SK-N-MC (cell line): ENCODE measurements around the gene OPCML.

Experiments used
- DNase-seq: peaks from one replicate; pipeline ENCODE4 v3.0.0-alpha.2; 2011; ENCODE audit warnings: low read depth, low spot score
- H3K27ac ChIP-seq: fragments of 200-600 bp; sonication (generic); 2 replicates; pipeline ENCODE4 v1.5.1; 2016; ENCODE audit warnings: mixed run types
- H3K36me3 ChIP-seq: fragments of 200-600 bp; sonication (generic); 2 replicates; pipeline ENCODE4 v1.6.1; 2017; ENCODE audit warnings: antibody characterized with exemption, low read length, mixed read lengths; ENCODE audit not compliant: insufficient read depth
- H3K4me3 ChIP-seq: fragments of 200-600 bp; sonication (generic); 2 replicates; pipeline ENCODE4 v1.5.1; 2016
- H3K9ac ChIP-seq: fragments of 200-600 bp; sonication (generic); 2 replicates; pipeline ENCODE4 v1.8.0; 2017; ENCODE audit warnings: mixed run types, mixed read lengths; ENCODE audit not compliant: insufficient read length
- H3K9me3 ChIP-seq: fragments of 200-600 bp; sonication (generic); 2 replicates; pipeline ENCODE4 v1.6.1; 2017; ENCODE audit warnings: low read depth, mild to moderate bottlenecking, antibody characterized with exemption, low read length, moderate library complexity, mixed read lengths
- EZH2 ChIP-seq: fragments of 200-600 bp; sonication (generic); IDR thresholded peaks from one replicate; pipeline ENCODE4 v1.6.1; 2017; ENCODE audit warnings: antibody characterized with exemption
- FOXP2 ChIP-seq: optimal IDR thresholded peaks from 2 replicates; pipeline ENCODE3; 2011; ENCODE audit warnings: mild to moderate bottlenecking, moderate library complexity; ENCODE audit not compliant: insufficient read depth; ENCODE audit errors: extremely low read length, control extremely low read depth
- POLR2AphosphoS5 ChIP-seq: IDR thresholded peaks from 2 replicates; pipeline ENCODE4 v1.6.1; 2012; ENCODE audit warnings: mild to moderate bottlenecking, low read depth, low read length, borderline replicate concordance

The OPCML gene

DNA sequence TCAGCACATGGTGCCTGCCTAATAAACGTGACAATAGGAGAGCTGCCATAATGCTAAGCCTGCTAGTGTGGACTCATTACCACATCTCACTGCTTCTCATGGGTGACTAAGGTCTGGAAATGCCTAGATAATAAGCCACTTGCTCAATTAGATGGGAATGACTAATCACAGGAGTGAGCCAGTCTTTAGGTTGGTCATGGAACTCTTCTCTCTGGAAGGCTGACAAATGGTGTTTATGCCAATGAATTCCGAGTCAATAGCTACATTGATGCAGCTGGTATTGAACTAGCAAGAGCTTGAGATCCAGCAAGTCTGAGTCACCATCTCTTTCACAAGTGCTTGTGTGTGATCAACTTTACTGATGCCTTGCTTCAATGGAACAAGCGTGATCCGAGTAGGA is 334.9 kb downstream of the OPCML start:
- Histone ChIP-seq H3K4me3 (no peak overlapping the region), H3K27ac (no peak overlapping the region), H3K36me3 (no peaks in the 10 kb centered on the region), H3K9me3 (no peaks in the 10 kb centered on the region), H3K9ac (no peak overlapping the region)
- TF ChIP-seq POLR2AphosphoS5 (no peak), EZH2 (no peak), FOXP2 (no peak)
- no peak for DNase-seq

DNA sequence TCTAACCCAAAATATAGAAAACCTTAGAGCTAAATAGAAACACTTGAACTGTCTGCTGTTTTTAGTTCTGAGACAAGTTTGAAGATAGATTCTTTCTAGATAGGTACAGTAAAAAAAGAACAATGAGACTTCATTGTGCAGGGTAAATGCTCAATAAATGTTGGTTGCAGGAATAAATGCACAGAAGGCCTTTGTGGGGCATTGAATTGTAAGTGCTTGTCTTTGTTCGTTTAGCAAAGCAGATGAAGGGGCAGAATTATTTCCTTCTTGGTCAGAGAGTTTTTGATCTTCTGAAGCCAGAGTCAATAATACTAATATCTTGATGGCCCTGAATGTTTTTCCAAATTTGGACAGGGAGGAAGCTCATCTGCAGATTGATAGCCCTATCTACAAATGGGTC is 340.4 kb downstream of the OPCML start:
- Histone ChIP-seq H3K9ac (no peak overlapping the region), H3K27ac (no peak overlapping the region), H3K36me3 (no peaks in the 10 kb centered on the region), H3K9me3 (no peaks in the 10 kb centered on the region), H3K4me3 (no peak overlapping the region)
- DNase-seq, result no peak
- TF ChIP-seq FOXP2, result no peak
- TF ChIP-seq POLR2AphosphoS5, result no peak
- no peak for TF ChIP-seq EZH2

DNA sequence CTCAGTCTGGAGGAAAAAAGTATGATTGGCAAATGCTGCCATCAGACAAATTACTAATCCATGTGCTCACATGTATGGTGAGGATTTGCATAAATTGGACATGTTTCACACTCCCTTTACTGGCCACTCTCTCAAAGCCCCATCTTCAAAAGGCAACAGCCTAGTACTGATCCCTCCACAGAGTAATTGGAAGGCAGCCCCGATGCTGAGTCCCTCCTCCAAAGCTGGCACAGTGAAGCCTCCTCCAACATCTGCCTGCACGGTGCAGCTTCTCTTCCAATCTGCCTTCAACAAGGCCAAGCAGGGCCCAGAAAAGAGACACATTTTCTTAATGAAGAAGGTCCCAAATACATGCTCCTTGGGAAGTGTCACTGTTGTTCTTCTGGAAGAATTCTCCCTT is 350.6 kb downstream of the OPCML start:
- no peak for TF ChIP-seq FOXP2
- no peak for TF ChIP-seq POLR2AphosphoS5
- no peak for TF ChIP-seq EZH2
- H3K9me3 ChIP-seq, result no peaks in the 10 kb centered on the region
- H3K9ac ChIP-seq, result no peak overlapping the region
- no peaks in the 10 kb centered on the region for H3K36me3 ChIP-seq
- no peak for DNase-seq
- H3K27ac ChIP-seq, result no peak overlapping the region
- no peak overlapping the region for H3K4me3 ChIP-seq

DNA sequence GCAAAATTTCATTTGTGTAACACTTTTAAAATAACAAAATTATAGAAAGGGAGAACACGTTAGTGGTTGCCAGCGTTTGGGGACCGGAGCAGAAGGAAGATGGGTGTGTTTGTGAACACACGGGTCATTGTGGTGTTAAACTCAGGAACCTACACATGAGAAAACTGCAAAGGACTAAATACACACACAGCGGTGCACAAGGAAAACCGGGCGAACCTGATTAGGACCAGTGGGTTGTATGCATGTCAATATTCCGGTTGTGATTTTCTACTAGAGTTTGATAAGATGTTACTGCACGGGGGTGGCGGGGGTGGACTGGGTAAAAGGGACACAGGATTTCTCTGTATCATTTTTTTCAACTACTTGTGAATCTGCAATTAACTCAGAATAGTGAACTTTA is 351.2 kb downstream of the OPCML start:
- no peak overlapping the region for H3K27ac ChIP-seq
- TF ChIP-seq POLR2AphosphoS5 (no peak), FOXP2 (no peak), EZH2 (no peak)
- DNase-seq, result no peak

GRCh38 chr11:133180201-133180600 is 352.1 kb downstream of the OPCML start:
- Histone ChIP-seq H3K9me3 (no peaks in the 10 kb centered on the region), H3K9ac (no peak overlapping the region), H3K27ac (no peak overlapping the region), H3K36me3 (no peaks in the 10 kb centered on the region), H3K4me3 (no peak overlapping the region)
- no peak for DNase-seq
- TF ChIP-seq EZH2 (no peak), FOXP2 (no peak)

More for the DNA sequence above, 351.2 kb downstream of the OPCML start:
- Histone ChIP-seq H3K36me3 (no peaks in the 10 kb centered on the region), H3K9me3 (no peaks in the 10 kb centered on the region), H3K9ac (no peak overlapping the region), H3K4me3 (no peak overlapping the region)

GRCh38 chr11:133176748-133177147 is 355.6 kb downstream of the OPCML start:
- H3K36me3 ChIP-seq, result no peaks in the 10 kb centered on the region
- no peak overlapping the region for H3K4me3 ChIP-seq
- no peak overlapping the region for H3K27ac ChIP-seq
- no peak for DNase-seq
- TF ChIP-seq EZH2, result no peak
- no peak for TF ChIP-seq FOXP2
- TF ChIP-seq POLR2AphosphoS5, result no peak
- no peaks in the 10 kb centered on the region; the same call in 1 of the 2 replicates for H3K9me3 ChIP-seq
- no peak overlapping the region for H3K9ac ChIP-seq

DNA sequence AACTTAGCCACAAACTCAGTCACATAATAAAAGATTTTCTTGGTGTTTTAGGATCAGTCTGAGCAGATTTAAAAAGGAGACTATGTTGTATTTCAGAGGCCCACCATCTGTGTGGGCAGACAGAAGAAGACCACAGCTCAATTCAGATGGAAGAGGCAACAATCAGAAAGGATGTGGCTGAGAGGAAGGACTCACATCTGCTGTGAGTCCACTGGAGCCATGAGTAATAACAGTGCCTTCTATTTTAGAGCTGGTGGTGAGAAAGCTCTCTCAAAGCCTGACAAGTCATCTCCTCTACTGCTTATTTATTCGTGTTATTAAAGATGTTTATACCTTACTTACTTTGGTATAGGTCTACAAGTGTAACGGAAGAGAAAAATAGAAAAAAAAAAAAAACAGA is 357.2 kb downstream of the OPCML start:
- H3K4me3 ChIP-seq, result no peak overlapping the region
- H3K9me3 ChIP-seq, result no peaks in the 10 kb centered on the region; the same call in 1 of the 2 replicates
- H3K36me3 ChIP-seq, result no peaks in the 10 kb centered on the region
- no peak overlapping the region for H3K9ac ChIP-seq
- DNase-seq, result no peak
- TF ChIP-seq POLR2AphosphoS5 (no peak), FOXP2 (no peak), EZH2 (no peak)
- no peak overlapping the region for H3K27ac ChIP-seq

DNA sequence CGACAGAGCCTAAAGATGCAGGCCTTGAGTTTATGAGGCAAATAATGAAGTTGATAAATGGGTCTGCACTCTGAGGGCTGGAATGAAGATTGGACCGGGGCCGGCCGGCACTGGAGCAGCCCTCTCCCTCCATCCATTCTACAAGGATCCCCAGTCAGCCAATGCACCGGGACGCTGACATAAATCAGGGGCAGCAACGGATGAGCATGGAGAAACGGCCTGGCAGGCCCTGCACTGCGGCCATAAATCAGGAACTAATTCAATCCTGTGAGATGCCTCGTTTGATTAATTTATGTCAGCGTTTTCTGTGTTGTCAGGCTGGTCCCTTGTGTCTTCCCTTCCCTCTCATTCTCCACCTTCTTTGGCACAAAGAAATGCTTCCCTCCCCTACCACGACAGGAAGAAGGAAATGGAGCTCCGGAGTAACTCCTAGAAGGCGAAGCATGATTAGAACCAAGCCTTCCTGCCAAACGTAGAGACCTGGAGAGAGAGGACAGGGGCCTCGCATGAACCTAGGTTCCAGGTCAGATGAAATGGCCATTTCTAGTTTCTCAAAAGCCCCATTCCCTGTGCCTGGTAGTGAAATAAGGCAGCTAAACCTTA is 358.4 kb downstream of the OPCML start:
- H3K36me3 ChIP-seq, result no peaks in the 10 kb centered on the region
- H3K9ac ChIP-seq, result no peak overlapping the region
- no peak for DNase-seq
- H3K27ac ChIP-seq, result no peak overlapping the region
- TF ChIP-seq FOXP2, result no peak
- no peak for TF ChIP-seq EZH2
- no peak for TF ChIP-seq POLR2AphosphoS5
- no peaks in the 10 kb centered on the region; the same call in 1 of the 2 replicates for H3K9me3 ChIP-seq
- H3K4me3 ChIP-seq, result no peak overlapping the region

GRCh38 chr11:133172349-133172748 is 360.0 kb downstream of the OPCML start:
- Histone ChIP-seq H3K27ac (no peak overlapping the region), H3K36me3 (no peaks in the 10 kb centered on the region), H3K9me3 (no peaks in the 10 kb centered on the region; the same call in 1 of the 2 replicates), H3K4me3 (no peak overlapping the region), H3K9ac (no peak overlapping the region)
- no peak for TF ChIP-seq POLR2AphosphoS5
- no peak for TF ChIP-seq EZH2
- no peak for TF ChIP-seq FOXP2
- no peak for DNase-seq
